HCT116 (cell line): ENCODE data around the gene INTS6L.

ENCODE experiments used
- EZH2 ChIP-seq: fragments of 200-600 bp; sonication (generic); IDR thresholded peaks from 2 replicates; pipeline ENCODE4 v1.6.1; 2017; ENCODE audit warnings: antibody characterized with exemption, mixed run types
- POLR2A ChIP-seq: IDR thresholded peaks from 2 replicates; pipeline ENCODE4 v1.7.0; 2011; ENCODE audit warnings: borderline replicate concordance; ENCODE audit not compliant: insufficient read depth, insufficient read length; ENCODE audit errors: extremely low read depth
- POLR2AphosphoS5 ChIP-seq: IDR thresholded peaks from 2 replicates; pipeline ENCODE4 v1.6.1; 2011; ENCODE audit warnings: mild to moderate bottlenecking, low read depth, low read length, moderate library complexity

- TF ChIP-seq EZH2, result no peak
- no peak for TF ChIP-seq POLR2A
- TF ChIP-seq POLR2AphosphoS5, result no peak
Measured at GRCh38 chrX:135489542-135489941, 30.9 kb upstream of the INTS6L start.
